Measurements from ENCODE around the gene BTG1.

BTG1 gene

DNA sequence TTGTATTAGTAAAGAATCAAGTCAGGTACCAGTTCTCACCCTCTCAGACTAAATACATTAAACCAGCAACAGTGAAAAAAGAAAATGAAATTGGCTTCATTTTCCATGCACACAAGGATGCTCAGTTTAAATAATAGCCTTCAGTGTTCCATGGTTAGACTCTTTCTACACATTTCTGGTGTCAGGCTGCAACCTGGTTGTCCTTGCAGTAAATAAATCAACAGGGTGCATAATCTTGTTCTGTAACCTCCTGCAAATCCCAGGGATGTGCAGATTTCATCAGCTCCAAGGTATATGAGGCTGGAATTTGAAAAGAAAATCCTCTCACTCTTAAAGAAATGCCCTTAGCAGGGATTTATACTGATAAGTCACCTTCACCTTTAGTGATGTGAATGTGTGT, 46.7 kb upstream of the BTG1 start:
- H3K4me2 ChIP-seq (ENCODE audit: insufficient read depth, low read length, poor library complexity, severe bottlenecking), result no peak overlapping the region
- H3K4me1 ChIP-seq (ENCODE audit: control insufficient read depth in 2 of 2, insufficient read depth in 1 of 2, low read depth in 1 of 2, low read length in 2 of 2), result peaks cover 0 to 2% of the 10 kb centered on the region in 2 donors
- H3K18ac ChIP-seq (ENCODE audit: low read length), result no peak overlapping the region
- H3K23ac ChIP-seq (ENCODE audit: low read depth, low read length, poor library complexity), result no peak overlapping the region
- H3K36me3 ChIP-seq (replicated peaks in 1 of 2; ENCODE audit: control insufficient read depth in 2 of 2, insufficient read depth in 2 of 2, low read length in 2 of 2), result no peaks in the 10 kb centered on the region
- no peak overlapping the region for H3K9ac ChIP-seq (ENCODE audit: low read depth, low read length, poor library complexity)
- no peak overlapping the region for H3K4me3 ChIP-seq (ENCODE audit: low read length in 2 of 2)
- no peak overlapping the region for H2BK15ac ChIP-seq (ENCODE audit: low read length)
- no peak overlapping the region for H4K8ac ChIP-seq (ENCODE audit: low read depth, low read length)
- H3K9me3 ChIP-seq (replicated peaks in 1 of 2; ENCODE audit: control insufficient read depth in 2 of 2, insufficient read depth in 1 of 2, low read depth in 1 of 2, low read length in 2 of 2), result peaks cover 3 to 10% of the 10 kb centered on the region in 2 donors
- no peaks in the 10 kb centered on the region for H3K27me3 ChIP-seq (ENCODE audit: control insufficient read depth in 3 of 3, insufficient read depth in 3 of 3, low read depth in 1 of 3, low read length in 3 of 3)
- no peak overlapping the region for H3K14ac ChIP-seq (ENCODE audit: low read length)
- no peaks in the 10 kb centered on the region for H3K79me1 ChIP-seq (ENCODE audit: low read depth, low read length)
- H4K91ac ChIP-seq (ENCODE audit: low read depth, low read length, poor library complexity), result no peak overlapping the region
- H3K4ac ChIP-seq (ENCODE audit: low read length), result no peak overlapping the region
- no peak overlapping the region for H2BK120ac ChIP-seq (ENCODE audit: low read depth, low read length)
- no peak overlapping the region for H2BK5ac ChIP-seq (ENCODE audit: low read length)
- no peak overlapping the region for H2BK12ac ChIP-seq (ENCODE audit: low read length)
- H3K27ac ChIP-seq (replicated peaks; ENCODE audit: low read length), result no peak overlapping the region
- H2AK5ac ChIP-seq (ENCODE audit: low read depth, low read length), result no peak overlapping the region
- H2AFZ ChIP-seq (ENCODE audit: low read length), result no peak overlapping the region
- DNase-seq (ENCODE audit: low spot score), result no peak

- H3K18ac ChIP-seq (ENCODE audit: low read length), result no peak overlapping the region
- peaks cover 0 to under 1% of the 10 kb centered on the region in 2 donors for H3K9me3 ChIP-seq (replicated peaks in 1 of 2; ENCODE audit: control insufficient read depth in 2 of 2, insufficient read depth in 1 of 2, low read depth in 1 of 2, low read length in 2 of 2)
- H4K91ac ChIP-seq (ENCODE audit: low read depth, low read length, poor library complexity), result no peak overlapping the region
- no peak overlapping the region for H3K27ac ChIP-seq (replicated peaks; ENCODE audit: low read length)
- H2BK15ac ChIP-seq (ENCODE audit: low read length), result no peak overlapping the region
- H2BK12ac ChIP-seq (ENCODE audit: low read length), result no peak overlapping the region
- H4K8ac ChIP-seq (ENCODE audit: low read depth, low read length), result no peak overlapping the region
- H2AK5ac ChIP-seq (ENCODE audit: low read depth, low read length), result no peak overlapping the region
- H3K4me3 ChIP-seq (ENCODE audit: low read length in 2 of 2), result no peak overlapping the region
- peaks cover 0 to 2% of the 10 kb centered on the region in 2 donors for H3K4me1 ChIP-seq (ENCODE audit: control insufficient read depth in 2 of 2, insufficient read depth in 1 of 2, low read depth in 1 of 2, low read length in 2 of 2)
- no peak for DNase-seq (ENCODE audit: low spot score)
- no peak overlapping the region for H3K14ac ChIP-seq (ENCODE audit: low read length)
- H3K9ac ChIP-seq (ENCODE audit: low read depth, low read length, poor library complexity), result no peak overlapping the region
- H3K4ac ChIP-seq (ENCODE audit: low read length), result no peak overlapping the region
- no peaks in the 10 kb centered on the region for H3K79me1 ChIP-seq (ENCODE audit: low read depth, low read length)
- H2BK120ac ChIP-seq (ENCODE audit: low read depth, low read length), result no peak overlapping the region
- no CpG with 5 or more reads among the region's 3 CpGs for WGBS, 2 donors (ENCODE audit: extremely low coverage in 2 of 2, insufficient read length in 2 of 2, insufficient replicate concordance in 1 of 2)
- no peak overlapping the region for H3K4me2 ChIP-seq (ENCODE audit: insufficient read depth, low read length, poor library complexity, severe bottlenecking)
- H3K23ac ChIP-seq (ENCODE audit: low read depth, low read length, poor library complexity), result no peak overlapping the region
- H2AFZ ChIP-seq (ENCODE audit: low read length), result no peak overlapping the region
- H3K36me3 ChIP-seq (replicated peaks in 1 of 2; ENCODE audit: control insufficient read depth in 2 of 2, insufficient read depth in 2 of 2, low read length in 2 of 2), result no peaks in the 10 kb centered on the region
- no peak overlapping the region for H2BK5ac ChIP-seq (ENCODE audit: low read length)
- no peaks in the 10 kb centered on the region for H3K27me3 ChIP-seq (ENCODE audit: control insufficient read depth in 3 of 3, insufficient read depth in 3 of 3, low read depth in 1 of 3, low read length in 3 of 3)
Measured at GRCh38 chr12:92191061-92191460, 45.4 kb upstream of the BTG1 start.

DNA sequence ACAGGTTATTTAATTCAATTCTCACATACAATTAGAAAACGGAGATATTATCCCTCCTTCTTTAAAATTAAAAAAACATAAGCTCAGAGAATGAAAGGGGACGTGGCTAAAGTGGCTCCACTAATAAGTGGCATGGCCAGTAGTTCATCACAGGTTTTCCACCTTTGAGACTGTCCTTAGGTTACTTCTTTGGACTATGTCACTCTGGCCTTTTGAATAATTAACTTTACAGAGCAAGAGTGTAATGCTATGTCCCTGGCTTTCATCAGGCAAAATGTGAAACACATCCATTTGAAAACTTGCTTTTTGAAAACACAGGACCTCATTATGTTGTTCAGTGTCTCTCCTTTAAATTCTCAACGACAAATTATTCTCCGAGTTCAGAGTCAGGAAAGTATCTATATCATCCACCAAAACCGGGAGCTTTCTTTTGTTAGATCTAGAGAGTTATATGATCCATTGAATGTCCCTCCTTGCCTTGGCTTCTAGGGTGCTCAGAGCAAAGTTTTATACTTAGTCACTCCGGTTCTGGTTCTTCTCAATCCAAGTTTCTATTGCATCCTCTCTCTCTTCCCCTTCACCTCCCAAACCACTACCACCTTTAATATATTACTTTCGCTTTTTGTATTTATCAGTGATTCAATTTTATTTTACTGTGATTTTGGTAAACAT, 43.0 kb upstream of the BTG1 start:
- Histone ChIP-seq H2AK5ac (ENCODE audit: low read depth, low read length) (no peak overlapping the region), H2BK5ac (ENCODE audit: low read length) (no peak overlapping the region), H2BK120ac (ENCODE audit: low read depth, low read length) (no peak overlapping the region), H2BK15ac (ENCODE audit: low read length) (no peak overlapping the region), H3K23ac (ENCODE audit: low read depth, low read length, poor library complexity) (no peak overlapping the region), H4K91ac (ENCODE audit: low read depth, low read length, poor library complexity) (no peak overlapping the region), H3K14ac (ENCODE audit: low read length) (no peak overlapping the region), H3K4ac (ENCODE audit: low read length) (no peak overlapping the region), H3K27ac (replicated peaks; ENCODE audit: low read length) (no peak overlapping the region), H3K4me2 (ENCODE audit: insufficient read depth, low read length, poor library complexity, severe bottlenecking) (no peak overlapping the region), H3K9me3 (replicated peaks in 1 of 2; ENCODE audit: control insufficient read depth in 2 of 2, insufficient read depth in 1 of 2, low read depth in 1 of 2, low read length in 2 of 2) (peaks cover 0 to 3% of the 10 kb centered on the region in 2 donors), H4K8ac (ENCODE audit: low read depth, low read length) (no peak overlapping the region), H3K4me1 (ENCODE audit: control insufficient read depth in 2 of 2, insufficient read depth in 1 of 2, low read depth in 1 of 2, low read length in 2 of 2) (peaks cover 0 to 2% of the 10 kb centered on the region in 2 donors), H3K18ac (ENCODE audit: low read length) (no peak overlapping the region), H3K9ac (ENCODE audit: low read depth, low read length, poor library complexity) (no peak overlapping the region), H3K79me1 (ENCODE audit: low read depth, low read length) (no peaks in the 10 kb centered on the region), H3K27me3 (ENCODE audit: control insufficient read depth in 3 of 3, insufficient read depth in 3 of 3, low read depth in 1 of 3, low read length in 3 of 3) (no peaks in the 10 kb centered on the region), H2AFZ (ENCODE audit: low read length) (no peak overlapping the region), H3K36me3 (replicated peaks in 1 of 2; ENCODE audit: control insufficient read depth in 2 of 2, insufficient read depth in 2 of 2, low read length in 2 of 2) (no peaks in the 10 kb centered on the region), H3K4me3 (ENCODE audit: low read length in 2 of 2) (no peak overlapping the region), H2BK12ac (ENCODE audit: low read length) (no peak overlapping the region)
- WGBS, 2 donors (ENCODE audit: extremely low coverage in 2 of 2, insufficient read length in 2 of 2, insufficient replicate concordance in 1 of 2), result 100% methylated on average over 1 of the region's 7 CpGs
- no peak for DNase-seq (ENCODE audit: low spot score)

DNA sequence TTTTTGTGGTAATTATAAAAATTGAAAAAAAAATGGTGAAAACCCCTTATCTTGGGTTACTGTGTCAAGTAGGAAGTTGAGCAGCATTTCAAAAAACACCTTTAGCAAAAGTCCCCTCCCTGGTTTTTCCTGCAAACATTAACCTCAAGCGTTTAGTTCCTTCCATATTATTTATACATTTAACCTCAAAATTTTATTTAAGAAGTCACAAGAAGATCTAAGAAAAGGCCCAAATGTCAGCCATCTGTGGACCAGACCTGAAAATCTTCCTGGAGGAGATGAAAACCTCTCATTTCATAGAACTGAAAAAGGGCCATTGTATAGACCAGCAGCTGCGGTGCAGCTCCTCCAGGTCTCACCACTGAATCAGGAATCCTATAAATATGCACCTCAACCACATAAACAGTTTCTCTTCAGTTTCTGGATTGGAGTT, 40.4 kb upstream of the BTG1 start:
- no peak overlapping the region for H2BK120ac ChIP-seq (ENCODE audit: low read depth, low read length)
- no peaks in the 10 kb centered on the region for H3K27me3 ChIP-seq (ENCODE audit: control insufficient read depth in 3 of 3, insufficient read depth in 3 of 3, low read depth in 1 of 3, low read length in 3 of 3)
- no peaks in the 10 kb centered on the region for H3K36me3 ChIP-seq (replicated peaks in 1 of 2; ENCODE audit: control insufficient read depth in 2 of 2, insufficient read depth in 2 of 2, low read length in 2 of 2)
- H3K14ac ChIP-seq (ENCODE audit: low read length), result no peak overlapping the region
- no peaks in the 10 kb centered on the region for H3K4me1 ChIP-seq (ENCODE audit: control insufficient read depth in 2 of 2, insufficient read depth in 1 of 2, low read depth in 1 of 2, low read length in 2 of 2)
- no peak overlapping the region for H4K91ac ChIP-seq (ENCODE audit: low read depth, low read length, poor library complexity)
- no peak overlapping the region for H2AK5ac ChIP-seq (ENCODE audit: low read depth, low read length)
- H3K27ac ChIP-seq (replicated peaks; ENCODE audit: low read length), result no peak overlapping the region
- peaks cover 0 to 5% of the 10 kb centered on the region in 2 donors for H3K9me3 ChIP-seq (replicated peaks in 1 of 2; ENCODE audit: control insufficient read depth in 2 of 2, insufficient read depth in 1 of 2, low read depth in 1 of 2, low read length in 2 of 2)
- no peak overlapping the region for H3K4me2 ChIP-seq (ENCODE audit: insufficient read depth, low read length, poor library complexity, severe bottlenecking)
- no peaks in the 10 kb centered on the region for H3K79me1 ChIP-seq (ENCODE audit: low read depth, low read length)
- no peak overlapping the region for H2BK12ac ChIP-seq (ENCODE audit: low read length)
- no peak overlapping the region for H3K4me3 ChIP-seq (ENCODE audit: low read length in 2 of 2)
- H2AFZ ChIP-seq (ENCODE audit: low read length), result no peak overlapping the region
- H2BK5ac ChIP-seq (ENCODE audit: low read length), result no peak overlapping the region
- H3K18ac ChIP-seq (ENCODE audit: low read length), result no peak overlapping the region
- DNase-seq (ENCODE audit: low spot score), result no peak
- H3K4ac ChIP-seq (ENCODE audit: low read length), result no peak overlapping the region
- H4K8ac ChIP-seq (ENCODE audit: low read depth, low read length), result no peak overlapping the region
- H3K9ac ChIP-seq (ENCODE audit: low read depth, low read length, poor library complexity), result no peak overlapping the region
- H2BK15ac ChIP-seq (ENCODE audit: low read length), result no peak overlapping the region
- WGBS, 2 donors (ENCODE audit: extremely low coverage in 2 of 2, insufficient read length in 2 of 2, insufficient replicate concordance in 1 of 2), result no CpG with 5 or more reads among the region's 2 CpGs
- H3K23ac ChIP-seq (ENCODE audit: low read depth, low read length, poor library complexity), result no peak overlapping the region

Measured in neuronal stem cell (in vitro differentiated cells).